Right lobe of liver (tissue), 4 donors: Measurements from ENCODE around the gene BAG5.

ENCODE experiments used
- CTCF ChIP-seq, 4 donors: fragments of 200-600 bp in 3 of 4; fragments of 450-650 bp in 1 of 4; IDR thresholded peaks; one replicate each; pipeline versions ENCODE4 v1.5.1 to v1.8.0; 2016 to 2022; ENCODE audit warnings: antibody characterized with exemption in 4 of 4, mild to moderate bottlenecking in 2 of 4
- POLR2A ChIP-seq: fragments of 450-650 bp; IDR thresholded peaks from one replicate; pipeline ENCODE4 v1.6.1; 2017; ENCODE audit warnings: antibody characterized with exemption, mild to moderate bottlenecking
- donor health status: DM: no; HTN: no; CAD: no.
- donor health status: DM: no; HTN: no; CAD: no.
- donor health status: DM: no; HTN: yes; CAD: no.

GRCh38 chr14:103514596-103515421 lies 47.6 kb downstream of the BAG5 start:
- no peak for TF ChIP-seq CTCF (IDR thresholded peaks at IDR 0.05)
- TF ChIP-seq POLR2A = no peak
